ENCODE measurements around the gene LMOD3. TPM values are rescaled to one million over a fixed set of nuclear protein-coding genes. Genes with fewer than 3 reads are reported as not detected.

The LMOD3 gene
- total RNA-seq, 4 donors from 2014 or later, result 0.21 TPM; not detected in 3

GRCh38 chr3:69058180-69058946 lies 64.0 kb downstream of the LMOD3 start:
- no peak for DNase-seq
- TF ChIP-seq POLR2A (IDR thresholded peaks at IDR 0.05) (no peak), CTCF (IDR thresholded peaks at IDR 0.05) (no peak)
- 89 to 90% methylated on average over 3 of the region's 3 CpGs for WGBS, 2 donors
- H3K9me3 ChIP-seq, result no peaks in the 10 kb centered on the region
- peaks cover 16 to 22% of the 10 kb centered on the region in 2 donors for H3K36me3 ChIP-seq
- intact Hi-C loops (cut with DNase I), result no loop called here
- no peak overlapping the region for H3K27ac ChIP-seq
- no peaks in the 10 kb centered on the region for H3K27me3 ChIP-seq
- no peak overlapping the region for H3K4me3 ChIP-seq (replicated peaks in 1 of 3)
- no peaks in the 10 kb centered on the region for H3K4me1 ChIP-seq

Other genes with a start within 250 kb of the LMOD3 start
- not detected for gene TAFA4, start 190.0 kb downstream of the LMOD3 start, total RNA-seq
- gene EOGT, start 108.9 kb downstream of the LMOD3 start, total RNA-seq, result 10 to 100 TPM; 14.6 to 33.2 (median 20.8) TPM
- gene TMF1, start 70.3 kb downstream of the LMOD3 start, total RNA-seq, result 10 to 100 TPM; 44.3 to 53.2 (median 50.3) TPM
- 10 to 100 TPM; 57.4 to 77.9 (median 64.3) TPM for gene UBA3, start 42.2 kb downstream of the LMOD3 start, total RNA-seq
- 100 to 1,000 TPM in 2 of 4 donors, 10 to 100 TPM in 2; 65.2 to 146 (median 98.2) TPM for gene ARL6IP5, start 37.7 kb downstream of the LMOD3 start, total RNA-seq